Lung microvascular endothelial cell (primary cell): ENCODE data around the gene TGFB3. TPM values are rescaled to one million over a fixed set of nuclear protein-coding genes. Genes with fewer than 3 reads are reported as not detected.

Experiments used
- DNase-seq, 2 donors: peaks; one replicate each; pipeline versions ENCODE4 v3.0.0 to v3.0.0-alpha.2; 2010; ENCODE audit warnings: low read depth in 2 of 2
- total RNA-seq: library from RNA; depleted of rRNA; stranded (reverse); fragments of >200 nt; gene quantifications from 2 replicates; pipeline ENCODE4 v1.2.1, GENCODE V29; 2014

The TGFB3 gene
- total RNA-seq, 1 donor from 2014 or later = 4.0 TPM

DNA sequence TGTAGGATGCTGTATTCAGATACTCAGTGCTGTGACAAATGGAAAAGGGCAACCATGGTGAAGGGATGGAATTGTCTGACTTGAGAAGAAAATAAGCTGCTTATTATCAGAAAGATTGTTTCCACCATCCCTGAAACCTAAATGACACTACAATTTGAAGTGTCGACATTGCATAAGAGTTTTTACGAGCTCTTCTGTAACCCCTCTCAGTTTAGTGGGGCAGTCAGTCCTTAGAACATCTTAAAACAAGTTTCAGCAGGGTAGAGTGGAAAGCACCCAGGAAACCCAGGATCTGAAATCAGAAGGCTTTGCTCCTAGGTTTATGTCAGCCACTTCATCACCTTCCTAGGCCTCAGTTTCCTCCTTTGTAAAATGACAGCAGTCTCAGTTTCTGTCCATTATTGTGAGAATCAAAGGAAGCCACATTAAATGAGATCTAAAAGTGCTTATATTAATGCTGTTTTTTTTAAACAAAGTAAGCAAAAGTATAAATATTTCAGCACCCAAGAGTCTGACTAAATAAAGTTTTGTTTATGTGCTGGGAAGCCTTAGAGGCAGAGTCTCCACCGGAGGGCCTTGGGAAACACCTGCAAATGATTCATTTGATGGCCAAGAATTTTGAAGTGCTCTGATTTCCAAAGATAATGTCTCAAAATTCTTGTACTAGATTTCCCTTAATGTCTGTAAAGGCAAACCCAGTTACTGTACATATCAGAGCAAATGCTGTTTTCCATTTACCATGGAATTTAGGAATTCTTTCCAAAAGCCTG is 5.6 kb upstream of the TGFB3 start:
- peak in 1 of 2 donors; percentile 69 for DNase-seq

DNA sequence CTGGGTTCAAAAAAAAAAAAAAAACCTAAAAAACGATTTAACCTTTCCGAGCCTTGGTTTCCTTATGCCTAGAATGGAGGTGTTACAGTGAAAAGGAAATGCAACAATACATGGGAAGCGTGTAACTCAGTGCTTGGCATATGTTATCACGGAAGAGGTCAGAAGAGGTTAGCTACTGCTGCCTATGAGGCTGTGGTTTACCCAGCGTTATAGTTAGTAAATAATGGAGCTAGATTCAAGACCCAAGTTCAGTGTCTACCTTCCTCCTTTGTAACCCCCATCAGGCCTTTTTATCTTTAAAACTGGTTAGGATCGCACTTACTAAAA is 4.6 kb upstream of the TGFB3 start:
- DNase-seq = peak; percentile 71 to 92

GRCh38 chr14:75985618-75986438 is 4.0 kb upstream of the TGFB3 start, which contains the start of gene IFT43:
Gene IFT43, plus strand, starts transcription at chr14:75985763. Its CDS starts 24 bp downstream, at chr14:75985787.
- DNase-seq = peak; percentile 83 to 87

DNA sequence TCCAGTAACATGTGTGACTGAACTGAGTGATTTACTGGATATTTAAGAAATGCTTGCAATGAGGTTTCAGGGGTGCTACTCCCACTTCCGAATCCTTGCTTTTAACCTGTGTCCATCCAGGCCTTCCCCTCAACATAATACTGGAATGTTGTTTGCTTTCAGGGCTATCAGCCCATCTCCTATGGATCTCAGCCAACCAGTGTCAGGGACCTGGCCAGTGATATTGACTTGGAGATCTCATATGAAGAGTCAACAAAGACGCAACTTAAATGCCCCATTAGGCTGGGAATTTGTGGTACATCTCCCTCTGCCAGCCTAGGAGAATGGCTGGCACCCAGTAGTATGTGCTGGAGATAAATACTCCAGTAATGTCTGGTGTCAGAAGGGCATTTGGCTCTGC is 2.9 kb upstream of the TGFB3 start:
- DNase-seq = no peak

DNA sequence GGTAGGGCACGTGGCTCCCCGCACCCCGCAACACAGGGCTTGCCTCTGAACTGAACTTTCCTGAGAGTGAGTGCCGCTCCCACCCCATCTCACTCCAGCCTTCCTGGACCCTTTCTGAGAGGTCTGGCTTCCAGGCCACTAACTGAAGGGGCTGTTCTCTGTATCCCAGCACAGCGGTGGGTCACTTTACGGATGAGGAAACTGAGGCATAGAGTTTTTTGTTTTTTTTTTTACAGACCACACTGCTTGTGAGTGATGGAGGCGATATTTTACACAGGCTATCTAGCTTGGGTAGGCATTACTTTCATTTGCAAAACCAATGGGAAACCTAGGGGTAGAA is 1.2 kb upstream of the TGFB3 start:
- no peak for DNase-seq

DNA sequence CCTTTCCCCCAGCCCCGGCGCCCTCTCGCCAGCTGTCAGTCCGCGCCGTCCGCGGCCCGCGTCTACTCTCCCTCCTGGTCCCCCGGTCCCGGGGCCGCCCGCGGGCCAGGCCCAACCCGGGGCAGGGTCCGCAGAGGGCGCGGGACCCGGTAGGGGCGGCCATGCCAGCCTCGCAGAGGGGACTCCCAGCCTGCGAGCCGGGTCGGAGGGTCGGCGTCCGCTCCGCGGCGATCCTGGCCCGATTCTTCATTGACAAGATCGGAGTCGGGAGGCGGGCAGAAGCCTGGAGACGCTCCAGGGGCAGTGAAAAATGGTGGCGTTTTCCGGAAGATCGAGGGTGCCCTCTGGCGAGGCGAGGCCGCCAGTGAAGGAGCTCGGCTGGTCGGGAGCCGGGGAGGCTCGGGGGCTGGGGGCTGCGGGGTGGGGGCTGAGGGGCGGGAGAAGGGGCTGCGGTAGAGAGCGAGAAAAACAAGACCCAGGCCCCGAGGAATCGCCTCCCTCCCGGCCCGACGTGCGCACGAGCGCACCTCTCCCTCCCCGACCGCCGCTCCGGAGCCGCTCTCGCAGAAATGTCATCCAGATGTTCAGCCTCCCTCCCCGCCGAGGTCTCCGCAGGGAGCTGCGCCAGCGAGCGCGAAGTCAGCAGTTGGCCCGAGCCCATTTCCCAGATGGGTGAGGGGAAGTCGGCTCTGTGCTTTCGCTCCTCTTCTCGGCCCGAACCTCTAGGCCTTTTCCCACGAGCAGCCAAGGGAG is 647 bp upstream of the TGFB3 start:
- DNase-seq = peak; percentile 81 to 83

- DNase-seq = no peak
Observed at GRCh38 chr14:75980856-75981255, 939 bp downstream of the TGFB3 start.

GRCh38 chr14:75979648-75980565 is 1.9 kb downstream of the TGFB3 start:
- no peak for DNase-seq

DNA sequence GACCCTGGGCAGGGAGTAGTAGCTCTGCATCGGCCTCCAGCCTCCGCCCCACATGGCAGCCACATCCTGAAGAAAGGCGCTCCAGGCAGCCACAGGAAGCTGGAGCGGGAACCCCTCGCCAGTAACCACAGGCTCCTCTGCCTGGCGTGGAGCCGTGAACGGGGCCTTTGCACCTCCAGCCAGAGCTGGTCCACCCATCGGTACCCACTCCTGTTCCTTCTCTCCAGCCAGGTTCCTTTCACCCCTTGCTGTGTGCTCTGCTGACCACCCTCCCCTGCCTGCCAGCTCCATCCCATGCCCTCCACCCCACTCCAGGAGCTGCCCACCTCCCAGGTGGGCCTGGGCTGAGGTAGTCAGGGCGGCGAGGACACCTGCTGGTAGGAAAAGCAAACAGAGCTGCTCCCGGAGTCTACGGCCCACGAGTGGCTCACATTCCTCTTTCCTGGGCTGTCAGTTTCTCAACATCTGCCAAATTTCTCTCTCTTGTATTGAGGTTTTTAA is 2.7 kb downstream of the TGFB3 start:
- DNase-seq = peak; percentile 32 to 58

- no peak for DNase-seq
Observed at GRCh38 chr14:75978249-75978731, 3.5 kb downstream of the TGFB3 start.

DNA sequence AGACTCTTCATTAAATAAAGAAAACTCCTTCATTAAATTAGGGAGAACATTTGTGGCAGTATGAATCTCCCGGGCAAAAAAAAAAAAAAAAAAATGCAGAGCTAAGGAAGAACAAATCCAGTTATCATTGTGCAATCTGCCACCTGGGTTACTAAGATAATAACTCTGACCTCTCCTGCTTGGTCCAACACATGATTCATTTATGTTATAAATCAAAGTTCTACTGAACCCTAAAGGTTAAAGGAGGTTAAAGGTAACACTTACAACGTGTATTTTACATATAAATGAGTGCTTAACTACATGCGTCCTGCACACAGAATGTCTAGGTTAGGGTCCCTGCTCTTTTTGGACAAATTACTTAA is 4.2 kb downstream of the TGFB3 start:
- no peak for DNase-seq

GRCh38 chr14:75976826-75977581 is 4.8 kb downstream of the TGFB3 start:
- no peak for DNase-seq

DNA sequence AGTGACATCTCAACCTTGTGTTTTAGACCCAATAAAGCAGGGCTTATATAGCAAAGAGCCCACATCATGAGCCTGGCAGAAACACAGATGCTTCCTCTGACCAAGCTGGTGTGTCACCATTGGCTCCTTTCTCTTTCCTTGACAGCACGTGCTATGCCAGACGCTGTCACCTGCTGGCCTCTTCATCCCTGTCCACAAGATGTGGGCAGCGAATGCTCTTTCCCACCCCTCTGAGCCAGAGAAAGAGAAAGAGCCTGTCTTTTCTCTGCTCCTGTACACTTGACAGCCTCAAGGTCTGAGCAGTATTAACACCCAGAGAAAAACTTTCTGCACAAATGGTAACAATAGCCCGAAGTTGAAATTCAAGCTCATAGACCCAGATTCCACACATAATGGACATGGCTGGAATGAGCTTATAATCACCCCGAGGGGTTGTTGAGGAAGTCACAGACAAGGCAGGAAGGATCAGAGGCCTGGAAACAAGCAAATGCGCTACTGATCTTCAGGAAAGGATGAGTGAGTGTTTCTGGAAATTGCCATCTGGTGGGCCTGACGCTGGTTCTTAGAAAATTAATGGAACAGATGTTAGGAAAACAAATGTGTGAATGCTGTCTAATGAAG is 8.9 kb downstream of the TGFB3 start:
- peak in 1 of 2 donors; percentile 60 for DNase-seq

GRCh38 chr14:75971509-75971908 is 10.3 kb downstream of the TGFB3 start:
- no peak for DNase-seq

DNA sequence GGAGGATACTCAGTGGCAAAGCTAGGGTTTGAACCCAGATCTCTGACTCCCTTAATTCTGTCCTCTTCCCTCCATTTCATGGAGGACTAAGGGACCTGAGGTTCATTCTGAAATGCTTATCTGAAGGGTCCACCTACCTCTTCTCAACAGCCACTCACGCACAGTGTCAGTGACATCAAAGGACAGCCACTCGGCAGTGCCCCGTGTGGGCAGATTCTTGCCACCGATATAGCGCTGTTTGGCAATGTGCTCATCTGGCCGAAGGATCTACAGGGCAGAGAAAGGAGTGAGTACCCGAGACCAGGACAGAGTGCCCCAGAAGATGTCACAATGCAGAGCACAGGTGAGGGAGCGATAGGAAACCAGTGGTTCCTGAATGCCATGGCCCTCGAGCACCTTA is 10.8 kb downstream of the TGFB3 start:
- DNase-seq = no peak

GRCh38 chr14:75969891-75970290 is 11.9 kb downstream of the TGFB3 start:
- DNase-seq = peak in 1 of 2 donors; percentile 22

DNA sequence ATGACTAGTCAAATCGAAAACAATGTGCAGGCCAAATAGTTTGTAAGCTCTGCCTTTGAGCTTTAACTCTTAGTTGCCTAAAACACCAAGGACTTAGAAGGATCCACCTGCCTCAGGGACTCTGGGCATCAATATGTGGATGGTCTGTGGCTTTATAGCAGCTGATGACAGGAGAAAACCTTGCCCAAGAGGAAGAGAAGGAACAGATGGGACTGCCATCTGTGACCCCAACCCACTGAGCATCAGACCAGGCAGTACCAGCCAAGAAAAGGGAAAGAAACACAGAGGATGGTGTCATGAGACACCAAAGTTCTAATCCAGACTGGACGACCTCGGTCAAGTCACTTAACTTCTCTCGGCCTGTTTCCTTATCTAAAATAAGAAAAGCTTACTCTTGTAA is 12.7 kb downstream of the TGFB3 start:
- DNase-seq = no peak

DNA sequence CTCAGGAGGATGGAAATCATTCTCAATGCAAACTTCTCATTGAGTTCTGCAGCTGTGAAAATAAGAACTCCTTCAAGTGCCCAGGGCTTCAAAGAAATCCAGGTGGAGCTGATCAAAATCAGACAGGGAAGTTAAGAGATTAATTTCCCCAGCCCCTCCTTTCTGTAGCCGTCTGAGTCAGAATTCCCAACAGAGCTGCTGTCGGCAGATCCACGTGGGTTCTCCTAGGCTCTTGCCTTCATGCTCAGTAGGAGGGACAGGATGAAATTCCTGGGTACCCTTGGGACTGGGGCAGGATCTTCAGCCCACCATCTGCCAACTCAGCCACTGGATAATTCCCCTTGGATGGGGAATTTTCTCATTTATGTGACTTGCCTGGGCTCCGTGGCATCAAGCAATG is 13.3 kb downstream of the TGFB3 start:
- DNase-seq = no peak

DNA sequence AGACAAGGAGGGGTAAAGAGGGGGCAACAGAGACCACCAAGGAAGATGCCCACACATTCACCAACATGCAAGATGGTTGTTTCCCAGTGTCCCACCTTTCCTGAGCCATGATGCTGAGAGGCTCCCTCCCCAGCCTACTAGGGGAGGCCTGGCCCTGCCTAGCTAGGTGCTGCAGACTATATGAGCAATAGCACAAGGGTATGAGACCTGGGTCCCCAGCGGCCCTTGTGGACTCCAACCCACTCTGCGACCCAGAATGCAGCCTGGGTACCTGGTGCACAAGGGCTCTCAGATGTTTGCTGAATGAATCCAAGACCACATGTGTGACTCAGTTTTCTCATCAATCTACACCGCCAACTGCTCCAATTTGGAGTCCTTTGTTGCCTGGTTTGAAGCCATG is 13.9 kb downstream of the TGFB3 start:
- DNase-seq = no peak

- DNase-seq = no peak
Observed at GRCh38 chr14:75961662-75962061, 20.1 kb downstream of the TGFB3 start.
